Ovary (tissue), 9 donors: Measurements from ENCODE around the gene GCN1. TPM values are rescaled to one million over a fixed set of nuclear protein-coding genes. Genes with fewer than 3 reads are reported as not detected.

ENCODE experiments used
- DNase-seq, 5 donors: peaks; one replicate each; pipeline ENCODE4 v3.0.0-alpha.2; 2019 to 2020
- H3K27ac ChIP-seq, 2 donors: fragments of 200-600 bp; one replicate each; pipeline versions ENCODE4 v1.5.1 to v1.8.0; 2019 to 2022
- H3K27me3 ChIP-seq: fragments of 200-600 bp; one replicate; pipeline ENCODE4 v1.8.0; 2022
- H3K36me3 ChIP-seq: fragments of 200-600 bp; sonication (generic); one replicate; pipeline ENCODE4 v1.5.1; 2019
- H3K4me1 ChIP-seq: one replicate; pipeline ENCODE4 v1.8.1; 2013; ENCODE audit warnings: mild to moderate bottlenecking, moderate library complexity; ENCODE audit not compliant: insufficient read depth
- H3K4me3 ChIP-seq: fragments of 200-600 bp; sonication (generic); one replicate; pipeline ENCODE4 v1.5.1; 2017
- H3K9me3 ChIP-seq, 2 donors: fragments of 200-600 bp in 1 of 2; sonication (generic) in 1 of 2; one replicate each; pipeline versions ENCODE4 v1.5.1 to v1.8.1; 2013 to 2019; ENCODE audit warnings: mild to moderate bottlenecking in 1 of 2, moderate library complexity in 1 of 2
- EP300 ChIP-seq: sonication (generic); formaldehyde crosslinking; IDR thresholded peaks from one replicate; pipeline ENCODE4 v1.6.1; 2017; ENCODE audit warnings: antibody characterized with exemption
- POLR2A ChIP-seq: fragments of 450-650 bp; IDR thresholded peaks from one replicate; pipeline ENCODE4 v1.6.1; 2017; ENCODE audit warnings: antibody characterized with exemption, mild to moderate bottlenecking, moderate library complexity
- WGBS, 3 donors: extraction: QIAGEN DNeasy Blood & Tissue Kit in 1 of 3; methylation state at CpG; one replicate each; pipeline versions ENCODE4 v1.1.5 to v1.1.7; 2013 to 2017; 5-methylcytosine and 5-hydroxymethylcytosine counted together
- intact Hi-C, 4 donors: fragments of 100-400 bp; cut with DNase I; formaldehyde crosslinking; loops; one replicate each; pipeline versions ENCODE4 v1.11.0 to v1.15.1; 2022 to 2023
- polyA plus RNA-seq, 2 donors: library from polyadenylated mRNA; stranded (reverse); fragments of 200-250 nt in 1 of 2; fragments of 350-450 nt in 1 of 2; fragmentation: Illumina TruSeq in 1 of 2; extraction: RNeasy Lipid Tissue Mini Kit (QIAGEN cat#74804) in 1 of 2; gene quantifications; one replicate each; pipeline ENCODE4 v1.2.3, GENCODE V29; 2013 to 2014
- total RNA-seq, 7 donors: library from RNA; depleted of rRNA in 2 of 7; stranded (reverse); fragments of >200 nt in 2 of 7; fragmentation: NEBNext Ultra II Directional in 3 of 7; extraction: Animal tissue kit (Norgen Biotek cat#: 25700) in 3 of 7; gene quantifications; one replicate each; pipeline versions ENCODE4 v1.1.0 to v1.2.4, GENCODE V29; 2016 to 2023
- TF ChIP-seq, protein P1 (sequence below), 3 donors: fragments of 450-650 bp in 2 of 3; fragments of 200-600 bp in 1 of 3; IDR thresholded peaks; one replicate each; pipeline versions ENCODE4 v1.5.1 to v1.8.0; 2016 to 2022; ENCODE audit warnings: antibody characterized with exemption in 3 of 3, mild to moderate bottlenecking in 1 of 3
- donor health status: DM: no; HTN: no; CAD: no; lungs with moderate emphysema.
- donor health status: DM: no; HTN: no; CAD: no.
- donor health status: Bipolar disorder and iron deficiency.
- donor health status: DM: yes; HTN: yes; CAD: no.
- donor health status: DM: no; HTN: no; CAD: no.
- donor health status: DM: yes; HTN: yes; CAD: no.

Gene GCN1
- total and polyA plus RNA-seq, 9 donors: 22.6 to 86.2 (median 61.4) TPM

DNA sequence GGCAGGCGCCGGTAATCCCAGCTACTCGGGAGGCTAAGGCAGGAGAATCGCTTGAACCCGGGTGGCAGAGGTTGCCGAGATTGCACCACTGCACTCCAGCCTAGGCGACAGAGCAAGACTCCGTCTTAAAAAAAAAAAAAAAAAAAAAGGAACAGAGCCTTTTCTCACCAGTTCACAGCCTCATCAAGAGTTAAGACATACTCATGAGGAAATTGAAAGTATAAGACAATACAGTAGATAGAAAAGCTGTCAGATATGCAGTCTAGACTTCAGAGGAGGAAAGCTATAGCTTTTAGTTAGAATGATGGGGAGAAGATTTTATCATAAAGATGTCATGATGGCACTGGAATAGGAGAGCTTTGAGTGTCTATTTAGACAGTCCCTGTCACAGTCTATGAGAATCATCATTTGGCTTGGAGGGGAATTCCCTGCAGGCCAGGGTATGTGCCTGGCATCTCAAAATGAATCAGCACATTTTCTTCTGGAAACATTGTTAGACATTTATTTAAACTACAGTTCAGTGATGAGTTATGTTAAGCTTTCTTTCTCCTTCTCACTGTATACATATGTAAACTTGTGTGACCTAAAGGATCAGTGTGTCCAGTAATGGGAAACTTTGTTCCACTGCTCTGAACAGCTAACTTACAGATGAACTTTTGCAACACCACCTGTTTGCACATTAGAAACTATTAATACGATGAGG, 75.1 kb downstream of the GCN1 start:
- intact Hi-C loops: no loop called here
- H3K36me3 ChIP-seq: no peaks in the 10 kb centered on the region
- no peak overlapping the region for H3K4me3 ChIP-seq
- peaks cover 16% of the 10 kb centered on the region for H3K4me1 ChIP-seq
- H3K27ac ChIP-seq: no peak overlapping the region
- 76 to 80% (median 77%) methylated on average over 9 of the region's 9 CpGs for WGBS, 3 donors
- no peak for DNase-seq
- no peaks in the 10 kb centered on the region for H3K9me3 ChIP-seq
- TF ChIP-seq, protein P1, sequence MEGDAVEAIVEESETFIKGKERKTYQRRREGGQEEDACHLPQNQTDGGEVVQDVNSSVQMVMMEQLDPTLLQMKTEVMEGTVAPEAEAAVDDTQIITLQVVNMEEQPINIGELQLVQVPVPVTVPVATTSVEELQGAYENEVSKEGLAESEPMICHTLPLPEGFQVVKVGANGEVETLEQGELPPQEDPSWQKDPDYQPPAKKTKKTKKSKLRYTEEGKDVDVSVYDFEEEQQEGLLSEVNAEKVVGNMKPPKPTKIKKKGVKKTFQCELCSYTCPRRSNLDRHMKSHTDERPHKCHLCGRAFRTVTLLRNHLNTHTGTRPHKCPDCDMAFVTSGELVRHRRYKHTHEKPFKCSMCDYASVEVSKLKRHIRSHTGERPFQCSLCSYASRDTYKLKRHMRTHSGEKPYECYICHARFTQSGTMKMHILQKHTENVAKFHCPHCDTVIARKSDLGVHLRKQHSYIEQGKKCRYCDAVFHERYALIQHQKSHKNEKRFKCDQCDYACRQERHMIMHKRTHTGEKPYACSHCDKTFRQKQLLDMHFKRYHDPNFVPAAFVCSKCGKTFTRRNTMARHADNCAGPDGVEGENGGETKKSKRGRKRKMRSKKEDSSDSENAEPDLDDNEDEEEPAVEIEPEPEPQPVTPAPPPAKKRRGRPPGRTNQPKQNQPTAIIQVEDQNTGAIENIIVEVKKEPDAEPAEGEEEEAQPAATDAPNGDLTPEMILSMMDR (IDR thresholded peaks at IDR 0.05): no peak
- TF ChIP-seq POLR2A (no peak), EP300 (no peak)
- H3K27me3 ChIP-seq: no peaks in the 10 kb centered on the region

DNA sequence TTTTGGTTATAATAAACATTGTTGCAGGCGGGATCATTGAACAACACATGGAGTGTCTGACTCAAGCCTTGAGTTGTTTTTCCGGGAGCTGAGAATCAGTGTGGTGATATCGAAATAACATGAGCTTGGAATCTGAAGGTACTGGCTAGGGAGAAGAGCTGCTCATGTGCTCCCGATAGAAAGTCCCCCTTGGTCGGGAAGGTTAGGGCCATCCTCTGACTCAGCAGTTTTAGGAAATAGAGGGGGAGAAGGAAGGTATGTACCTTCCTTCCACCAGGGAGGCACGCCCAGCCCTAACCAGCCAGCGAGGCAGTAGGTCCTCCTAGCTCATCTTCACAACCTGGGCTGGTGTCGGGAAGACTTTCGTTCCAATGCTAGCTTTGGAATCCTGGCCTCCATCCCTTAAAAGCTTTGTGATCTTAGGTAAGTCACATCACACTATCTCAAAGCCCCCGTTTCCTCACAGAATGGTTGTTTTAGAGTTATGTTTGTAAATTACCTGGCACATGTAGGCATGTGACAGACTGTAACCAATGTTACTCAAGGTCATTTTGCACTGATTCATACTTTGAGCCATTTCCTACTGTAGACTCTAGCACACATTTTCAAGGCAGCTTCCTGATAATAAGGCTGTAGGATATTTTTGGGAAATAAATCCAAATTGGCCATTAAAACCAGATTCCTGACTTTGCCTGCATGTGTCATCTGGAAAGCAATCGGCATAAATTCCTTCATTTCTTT, 76.0 kb downstream of the GCN1 start:
- no peak for DNase-seq
- intact Hi-C loops: no loop called here
- Histone ChIP-seq H3K9me3 (no peaks in the 10 kb centered on the region), H3K4me1 (peaks cover 16% of the 10 kb centered on the region), H3K36me3 (no peaks in the 10 kb centered on the region), H3K27ac (no peak overlapping the region), H3K27me3 (no peaks in the 10 kb centered on the region), H3K4me3 (peak overlapping the region; percentile 68)
- no peak for TF ChIP-seq EP300
- TF ChIP-seq, protein P1 (IDR thresholded peaks at IDR 0.05): no peak
- TF ChIP-seq POLR2A: no peak
- 21 to 36% (median 27%) methylated on average over 11 of the region's 11 CpGs for WGBS, 3 donors

DNA sequence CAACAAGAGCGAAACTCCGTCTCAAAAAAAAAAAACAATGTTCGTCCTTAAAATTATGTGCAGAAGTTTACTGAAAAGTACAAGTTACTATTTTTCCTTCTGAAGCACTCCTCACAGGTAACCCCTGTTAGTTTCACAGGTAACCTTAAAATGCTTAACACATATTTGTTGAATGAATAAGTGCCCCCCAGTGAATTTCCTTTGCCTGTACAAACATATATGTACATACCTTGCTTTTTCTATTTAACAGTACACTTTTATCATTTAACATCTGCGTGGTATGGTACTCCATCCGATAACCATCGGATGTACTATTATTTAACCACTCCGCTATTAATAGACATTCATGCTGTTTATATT, 76.6 kb downstream of the GCN1 start:
- peak overlapping the region; percentile 68 for H3K4me3 ChIP-seq
- H3K4me1 ChIP-seq: peaks cover 16% of the 10 kb centered on the region
- TF ChIP-seq POLR2A: no peak
- TF ChIP-seq, protein P1 (IDR thresholded peaks at IDR 0.05): no peak
- intact Hi-C loops: no loop called here
- H3K27me3 ChIP-seq: no peaks in the 10 kb centered on the region
- 7 to 21% (median 7%) methylated on average over 7 of the region's 7 CpGs for WGBS, 3 donors
- DNase-seq: no peak
- no peaks in the 10 kb centered on the region for H3K36me3 ChIP-seq
- H3K27ac ChIP-seq: no peak overlapping the region
- H3K9me3 ChIP-seq: no peaks in the 10 kb centered on the region

DNA sequence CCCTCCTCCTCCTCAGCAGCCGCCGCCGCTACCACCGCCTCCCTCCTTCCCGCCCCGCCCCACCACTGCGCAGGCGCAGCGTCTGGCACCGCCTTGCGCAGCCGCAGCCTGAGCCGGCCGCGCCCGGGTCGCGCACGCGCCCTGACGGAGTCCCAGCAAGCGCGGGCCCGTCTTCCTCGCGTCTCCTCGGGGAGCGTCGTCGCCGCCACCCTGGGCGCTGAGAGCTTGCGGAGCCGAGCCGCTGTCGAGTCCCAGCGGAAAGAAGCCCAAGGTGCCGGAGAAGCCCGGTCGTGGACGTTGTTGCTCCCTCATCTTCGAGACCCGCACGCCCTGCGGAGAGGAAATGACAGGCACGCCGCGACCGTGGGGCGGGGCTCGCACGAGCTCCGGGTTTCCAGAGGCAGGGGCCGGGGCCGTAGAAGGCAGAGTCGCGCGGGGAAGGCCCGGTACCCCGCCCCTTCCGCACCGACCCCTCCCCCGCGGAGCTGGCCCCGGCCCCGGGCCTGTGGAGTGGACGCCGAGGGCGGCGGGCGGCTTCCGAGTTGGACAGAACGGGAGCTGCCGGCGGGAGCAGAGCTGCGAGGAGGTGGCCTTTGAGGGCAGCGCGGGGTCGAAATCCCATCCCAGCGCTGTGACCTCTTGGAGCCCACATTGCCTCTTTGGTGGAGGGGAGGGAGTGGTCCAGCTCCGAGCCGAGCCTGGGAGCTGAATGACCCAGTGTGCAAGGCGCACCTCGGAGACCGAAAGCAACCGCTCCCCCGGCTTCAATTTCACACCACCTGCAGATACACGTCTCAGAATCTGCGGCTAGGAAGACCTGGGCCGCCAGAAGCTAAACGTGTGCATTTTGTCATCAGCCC, 77.5 kb downstream of the GCN1 start:
- peak overlapping the region; percentile 68 for H3K4me3 ChIP-seq
- intact Hi-C loops: no loop called here
- H3K9me3 ChIP-seq: no peaks in the 10 kb centered on the region
- peak overlapping the region; percentile 86 to 92 for H3K27ac ChIP-seq
- H3K36me3 ChIP-seq: no peaks in the 10 kb centered on the region
- TF ChIP-seq EP300: no peak
- peak; percentile 84 for TF ChIP-seq POLR2A
- TF ChIP-seq, protein P1 (IDR thresholded peaks at IDR 0.05): no peak
- DNase-seq: peak; percentile 95 to 98 (median 96)
- 0 to 1% (median 0%) methylated on average over 26 to 91 of the region's 91 CpGs for WGBS, 3 donors
- H3K27me3 ChIP-seq: no peaks in the 10 kb centered on the region
- peaks cover 16% of the 10 kb centered on the region for H3K4me1 ChIP-seq
